GM23248 (cell line): Measurements from ENCODE around the gene RAD21L1. TPM values are rescaled to one million over a fixed set of nuclear protein-coding genes. Genes with fewer than 3 reads are reported as not detected.

Experiments
- DNase-seq: peaks from one replicate; pipeline ENCODE4 v3.0.0-alpha.2; 2015
- H2AFZ ChIP-seq: fragments of 200-600 bp; sonication (generic); 2 replicates; pipeline ENCODE4 v1.6.1; 2016; ENCODE audit warnings: antibody characterized with exemption
- H3F3A ChIP-seq: fragments of 200-600 bp; sonication (generic); 2 replicates; pipeline ENCODE4 v1.6.1; 2016; ENCODE audit warnings: mild to moderate bottlenecking, antibody characterized with exemption, mixed run types; ENCODE audit not compliant: insufficient read depth
- H3K27ac ChIP-seq: fragments of 200-600 bp; sonication (generic); 2 replicates; pipeline ENCODE4 v1.5.1; 2016; ENCODE audit warnings: mild to moderate bottlenecking
- H3K27me3 ChIP-seq: fragments of 200-600 bp; sonication (generic); replicated peaks from 2 replicates; pipeline ENCODE4 v1.6.1; 2016; ENCODE audit warnings: mild to moderate bottlenecking; ENCODE audit not compliant: insufficient read depth
- H3K36me3 ChIP-seq: fragments of 200-600 bp; sonication (generic); 2 replicates; pipeline ENCODE4 v1.6.1; 2016; ENCODE audit warnings: low read depth, mild to moderate bottlenecking
- H3K4me1 ChIP-seq: fragments of 200-600 bp; sonication (generic); 2 replicates; pipeline ENCODE4 v1.6.1; 2016; ENCODE audit warnings: mild to moderate bottlenecking; ENCODE audit not compliant: insufficient read depth
- H3K4me2 ChIP-seq: fragments of 200-600 bp; sonication (generic); one replicate; pipeline ENCODE4 v1.6.1; 2016; ENCODE audit warnings: mild to moderate bottlenecking; ENCODE audit not compliant: unreplicated experiment
- H3K4me3 ChIP-seq: fragments of 200-600 bp; sonication (generic); 2 replicates; pipeline ENCODE4 v1.5.1; 2016; ENCODE audit warnings: mild to moderate bottlenecking
- H3K79me2 ChIP-seq: fragments of 200-600 bp; sonication (generic); 2 replicates; pipeline ENCODE4 v1.6.1; 2016; ENCODE audit warnings: mild to moderate bottlenecking; ENCODE audit not compliant: insufficient read depth
- H3K9ac ChIP-seq: fragments of 200-600 bp; sonication (generic); 2 replicates; pipeline ENCODE4 v1.6.1; 2016; ENCODE audit warnings: mild to moderate bottlenecking
- H3K9me2 ChIP-seq: fragments of 200-600 bp; sonication (generic); 2 replicates; pipeline ENCODE4 v1.6.1; 2016; ENCODE audit warnings: mixed run types, mild to moderate bottlenecking, moderate library complexity; ENCODE audit not compliant: insufficient read depth
- H3K9me3 ChIP-seq: fragments of 200-600 bp; sonication (generic); one replicate; pipeline ENCODE4 v1.6.1; 2017; ENCODE audit warnings: low read depth
- H4K20me1 ChIP-seq: fragments of 200-600 bp; sonication (generic); 2 replicates; pipeline ENCODE4 v1.6.0; 2016; ENCODE audit not compliant: insufficient read depth
- EZH2 ChIP-seq: fragments of 200-600 bp; sonication (generic); IDR thresholded peaks from 2 replicates; pipeline ENCODE4 v1.6.1; 2018; ENCODE audit warnings: antibody characterized with exemption, mild to moderate bottlenecking; ENCODE audit not compliant: insufficient read depth, poor library complexity, severe bottlenecking
- EZH2phosphoT487 ChIP-seq: fragments of 200-600 bp; sonication (generic); IDR thresholded peaks from 2 replicates; pipeline ENCODE4 v1.6.1; 2018; ENCODE audit warnings: antibody characterized with exemption, moderate library complexity, mild to moderate bottlenecking, low read depth; ENCODE audit not compliant: insufficient read depth
- WGBS, 2 experiments: methylation state at CpG; one replicate each; pipeline ENCODE4 v1.1.6; 2015 to 2017; ENCODE audit warnings: low lambda C conversion rate in 2 of 2, low coverage in 1 of 2; ENCODE audit errors: missing lambda C conversion rate in 2 of 2; 5-methylcytosine and 5-hydroxymethylcytosine counted together
- in situ Hi-C: fragments of 300-500 bp; cut with MboI; formaldehyde crosslinking; loops from 2 replicates; pipeline ENCODE4 v1.15.0; 2020
- polyA plus RNA-seq: library from polyadenylated mRNA; unstranded; fragments of >200 nt; fragmentation: Nextera tagmentation; extraction: Ambion mirVana; gene quantifications from 2 replicates; pipeline ENCODE4 v1.2.1, GENCODE V29; 2016
- total RNA-seq: library from RNA; depleted of rRNA; stranded (reverse); fragments of >200 nt; shearing (Covaris generic); gene quantifications from 2 replicates; pipeline ENCODE4 v1.2.3, GENCODE V29; 2014

Gene RAD21L1
- total and polyA plus RNA-seq, 2 experiments from 2014 or later: 0.16 TPM; not detected in 1

DNA sequence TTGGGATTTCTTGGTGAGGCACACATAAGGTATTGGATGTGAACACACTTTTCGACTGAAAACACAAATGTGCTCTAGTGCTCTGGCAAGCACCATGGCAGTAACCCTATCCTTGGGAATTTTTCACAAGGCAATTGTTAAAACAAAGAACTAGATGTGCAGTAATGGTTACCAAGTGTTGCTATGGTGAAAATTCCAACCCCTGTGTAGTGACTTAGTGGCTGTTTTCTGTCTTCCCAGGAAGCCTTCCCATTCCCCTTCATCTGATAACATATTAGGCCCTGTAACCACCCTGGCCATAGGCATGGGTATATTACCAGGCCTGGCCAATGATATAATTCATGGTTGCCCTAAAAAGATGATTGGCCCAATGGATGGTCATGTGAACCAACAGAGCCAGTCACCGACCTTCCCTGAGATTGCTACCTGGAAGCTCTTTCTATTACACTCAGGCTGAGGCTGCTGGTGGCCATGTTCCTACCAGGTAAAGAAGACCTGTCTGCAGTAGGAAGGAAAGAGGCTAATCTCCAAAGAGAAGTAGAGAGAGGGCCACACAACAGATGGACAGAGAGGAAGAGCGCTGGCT lies 18.5 kb upstream of the RAD21L1 start:
- TF ChIP-seq EZH2: no peak
- no peak for TF ChIP-seq EZH2phosphoT487
- Histone ChIP-seq H3K9me3 (no peaks in the 10 kb centered on the region), H3K9me2 (no peaks in the 10 kb centered on the region), H2AFZ (no peak overlapping the region), H3K36me3 (no peaks in the 10 kb centered on the region), H3K4me3 (no peak overlapping the region), H3K27ac (no peak overlapping the region), H3K4me2 (no peak overlapping the region), H3K27me3 (peaks cover 32% of the 10 kb centered on the region), H4K20me1 (no peaks in the 10 kb centered on the region), H3K79me2 (no peaks in the 10 kb centered on the region), H3K4me1 (no peaks in the 10 kb centered on the region), H3F3A (no peaks in the 10 kb centered on the region), H3K9ac (no peak overlapping the region)
- whole genome bisulfite sequencing, 2 experiments: 86 to 92% methylated on average over 3 of the region's 3 CpGs
- in situ Hi-C loops: loop anchor here (25.0 kb wide), 1 partner anchor 395 kb away; no protein-coding TSS in a partner anchor
- DNase-seq: no peak

DNA sequence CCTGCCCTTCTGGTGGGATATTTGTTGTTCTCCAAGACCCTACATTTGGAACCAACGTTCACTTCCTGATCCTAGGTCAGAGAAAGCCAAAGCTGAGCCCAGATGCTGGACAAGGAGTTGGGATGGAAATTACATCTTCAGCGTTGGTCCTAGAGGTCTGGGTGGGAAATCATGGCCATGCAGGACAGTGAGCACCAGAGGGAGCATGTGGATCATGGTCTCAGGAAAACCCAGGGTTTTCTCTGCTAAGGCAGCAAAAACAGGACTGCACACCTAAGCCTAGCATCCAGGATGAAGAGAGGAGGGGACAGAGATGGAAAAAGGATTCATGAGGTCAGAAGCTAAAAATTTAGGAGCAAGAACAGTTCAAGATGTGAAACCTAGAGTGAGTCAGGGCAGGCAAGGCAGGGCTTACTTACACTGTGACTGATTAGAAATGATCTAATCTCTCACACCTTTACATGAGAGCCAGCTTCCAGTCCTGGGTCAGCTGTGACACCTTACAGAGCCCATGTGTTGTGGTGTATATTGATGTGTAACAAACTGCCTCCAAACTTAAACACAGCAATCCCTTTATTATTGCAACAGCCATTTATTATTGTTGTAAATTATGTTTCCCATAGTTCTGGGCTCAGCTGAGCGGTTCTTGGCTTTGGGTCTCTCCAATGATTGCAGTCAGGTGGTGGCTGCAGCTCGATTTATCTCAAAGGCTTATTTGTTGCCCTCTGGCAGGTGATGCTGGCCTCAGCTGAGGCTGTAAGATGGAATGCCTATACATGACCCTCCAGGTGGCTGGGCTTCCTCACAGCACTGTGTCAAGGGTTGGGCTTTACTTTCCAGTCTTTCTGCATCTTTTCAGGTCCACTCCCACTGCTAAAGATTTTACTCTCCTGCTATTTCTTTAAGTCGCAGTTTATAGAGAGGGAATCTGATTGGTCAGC lies 16.1 kb upstream of the RAD21L1 start:
- TF ChIP-seq EZH2 (no peak), EZH2phosphoT487 (no peak)
- Histone ChIP-seq H3F3A (no peaks in the 10 kb centered on the region), H3K9ac (no peak overlapping the region), H3K36me3 (no peaks in the 10 kb centered on the region), H2AFZ (no peak overlapping the region), H3K4me3 (no peak overlapping the region), H3K9me2 (no peaks in the 10 kb centered on the region), H4K20me1 (no peaks in the 10 kb centered on the region), H3K27me3 (peaks cover 26% of the 10 kb centered on the region), H3K9me3 (no peaks in the 10 kb centered on the region), H3K4me1 (no peaks in the 10 kb centered on the region), H3K27ac (no peak overlapping the region), H3K79me2 (no peaks in the 10 kb centered on the region), H3K4me2 (no peak overlapping the region)
- 30 to 32% methylated on average over 5 of the region's 5 CpGs for WGBS, 2 experiments
- peak; percentile 45 for DNase-seq
- in situ Hi-C loops: loop anchor here (25.0 kb wide), 1 partner anchor 397 kb away; no protein-coding TSS in a partner anchor

DNA sequence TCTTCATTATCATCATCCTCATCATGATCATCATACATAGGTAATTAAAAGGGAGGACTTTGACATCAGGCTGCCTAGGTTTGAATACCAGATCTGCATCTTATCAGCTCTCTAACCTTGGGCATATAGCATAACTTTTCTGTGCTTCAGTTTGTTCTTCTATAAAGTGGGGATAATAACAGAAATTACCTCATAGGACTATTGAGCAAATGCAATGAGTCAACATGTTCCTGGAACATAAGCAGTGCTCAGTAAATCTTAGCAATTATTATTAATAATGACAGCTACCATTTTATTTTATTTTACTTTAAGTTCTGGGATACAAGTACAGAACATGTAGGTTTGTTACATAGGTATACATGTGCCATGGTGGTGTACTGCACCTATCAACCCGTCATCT lies 15.3 kb upstream of the RAD21L1 start:
- Histone ChIP-seq H3K4me2 (no peak overlapping the region), H3K4me1 (no peaks in the 10 kb centered on the region), H3K27ac (no peak overlapping the region), H3K36me3 (no peaks in the 10 kb centered on the region), H3F3A (no peaks in the 10 kb centered on the region), H3K9ac (no peak overlapping the region), H3K9me3 (no peaks in the 10 kb centered on the region), H3K4me3 (no peak overlapping the region), H3K9me2 (no peaks in the 10 kb centered on the region), H3K27me3 (peaks cover 26% of the 10 kb centered on the region), H4K20me1 (no peaks in the 10 kb centered on the region), H2AFZ (no peak overlapping the region), H3K79me2 (no peaks in the 10 kb centered on the region)
- peak; percentile 36 for DNase-seq
- TF ChIP-seq EZH2 (no peak), EZH2phosphoT487 (no peak)
- WGBS, 2 experiments: 86 to 93% methylated on average over 1 of the region's 1 CpG
- in situ Hi-C loops: loop anchor here (25.0 kb wide), 1 partner anchor 398 kb away; no protein-coding TSS in a partner anchor

GRCh38 chr20:1212023-1212422 lies 13.8 kb upstream of the RAD21L1 start:
- no peaks in the 10 kb centered on the region for H3K36me3 ChIP-seq
- H4K20me1 ChIP-seq: no peaks in the 10 kb centered on the region
- H3K27me3 ChIP-seq: peaks cover 25% of the 10 kb centered on the region
- in situ Hi-C loops: loop anchor here (25.0 kb wide), 1 partner anchor 400 kb away; no protein-coding TSS in a partner anchor
- H2AFZ ChIP-seq: no peak overlapping the region
- DNase-seq: no peak
- no peaks in the 10 kb centered on the region for H3K79me2 ChIP-seq
- no peaks in the 10 kb centered on the region for H3K4me1 ChIP-seq
- no peaks in the 10 kb centered on the region for H3F3A ChIP-seq
- H3K9ac ChIP-seq: no peak overlapping the region
- no peak overlapping the region for H3K4me3 ChIP-seq
- TF ChIP-seq EZH2phosphoT487: no peak
- TF ChIP-seq EZH2: no peak
- no peaks in the 10 kb centered on the region for H3K9me3 ChIP-seq
- no peaks in the 10 kb centered on the region for H3K9me2 ChIP-seq
- no peak overlapping the region for H3K27ac ChIP-seq
- H3K4me2 ChIP-seq: no peak overlapping the region
